Breast epithelium (tissue), 4 donors: ENCODE measurements around the gene ADGRA1. TPM values are rescaled to one million over a fixed set of nuclear protein-coding genes. Genes with fewer than 3 reads are reported as not detected.

Experiments used
- DNase-seq, 2 donors: peaks; one replicate each; pipeline ENCODE4 v3.0.0-alpha.2; 2019; ENCODE audit warnings: low spot score in 2 of 2
- H3K27ac ChIP-seq, 2 donors: fragments of 200-600 bp; sonication (generic) in 1 of 2; one replicate each; pipeline ENCODE4 v1.5.1; 2016 to 2019; ENCODE audit warnings: mild to moderate bottlenecking in 1 of 2
- H3K27me3 ChIP-seq, 2 donors: fragments of 200-600 bp; sonication (generic) in 1 of 2; one replicate each; pipeline versions ENCODE4 v1.5.1 to v1.6.0; 2017 to 2019; ENCODE audit warnings: control low read depth in 1 of 2, mild to moderate bottlenecking in 1 of 2
- H3K36me3 ChIP-seq: fragments of 200-600 bp; one replicate; pipeline ENCODE4 v1.5.1; 2019
- H3K4me1 ChIP-seq, 2 donors: fragments of 200-600 bp; sonication (generic); one replicate each; pipeline ENCODE4 v1.5.1; 2016 to 2019; ENCODE audit warnings: control low read depth in 1 of 2
- H3K4me3 ChIP-seq, 3 donors: fragments of 200-600 bp; sonication (generic); 1 replicate in 2 of 3; 2 replicates in 1 of 3; pipeline ENCODE4 v1.5.1; 2016 to 2019; ENCODE audit warnings: mild to moderate bottlenecking in 3 of 3, moderate library complexity in 2 of 3
- H3K9me3 ChIP-seq, 2 donors: fragments of 200-600 bp; sonication (generic) in 1 of 2; one replicate each; pipeline ENCODE4 v1.5.1; 2016 to 2019; ENCODE audit warnings: control low read depth in 1 of 2
- CTCF ChIP-seq, 3 donors: fragments of 450-650 bp; IDR thresholded peaks; one replicate each; pipeline ENCODE4 v1.5.1; 2016 to 2017; ENCODE audit warnings: antibody characterized with exemption in 3 of 3, mild to moderate bottlenecking in 3 of 3, moderate library complexity in 3 of 3
- POLR2A ChIP-seq: fragments of 450-650 bp; IDR thresholded peaks from one replicate; pipeline ENCODE4 v1.6.1; 2016; ENCODE audit warnings: antibody characterized with exemption, mild to moderate bottlenecking, moderate library complexity
- POLR2AphosphoS5 ChIP-seq, 3 donors: sonication (generic); formaldehyde crosslinking; IDR thresholded peaks; one replicate each; pipeline ENCODE4 v1.6.1; 2017; ENCODE audit warnings: antibody characterized with exemption in 3 of 3
- intact Hi-C: fragments of 100-400 bp; cut with DNase I; formaldehyde crosslinking; loops from one replicate; pipeline ENCODE4 v1.15.1; 2023; ENCODE audit warnings: low total_unique reads
- total RNA-seq, 3 donors: library from RNA; depleted of rRNA; stranded (reverse); fragments of >200 nt; gene quantifications; one replicate each; pipeline ENCODE4 v1.1.0, GENCODE V29; 2016

Gene ADGRA1
- total RNA-seq, 3 donors from 2014 or later = 0.33 TPM; not detected in 2

- no peaks in the 10 kb centered on the region for H3K36me3 ChIP-seq
- no peaks in the 10 kb centered on the region for H3K4me1 ChIP-seq
- H3K27ac ChIP-seq = no peak overlapping the region
- H3K27me3 ChIP-seq = peaks cover 0 to 92% of the 10 kb centered on the region in 2 donors
- no peak overlapping the region for H3K4me3 ChIP-seq
- H3K9me3 ChIP-seq = no peaks in the 10 kb centered on the region
- intact Hi-C loops = no loop called here
- DNase-seq = no peak
- TF ChIP-seq CTCF (IDR thresholded peaks at IDR 0.05) = no peak
- no peak for TF ChIP-seq POLR2AphosphoS5 (IDR thresholded peaks at IDR 0.05)
- no peak for TF ChIP-seq POLR2A
Observed at GRCh38 chr10:133088956-133089800, 1.5 kb downstream of the ADGRA1 start.

- DNase-seq = no peak
- Histone ChIP-seq H3K36me3 (no peaks in the 10 kb centered on the region), H3K27me3 (peaks cover 0 to 92% of the 10 kb centered on the region in 2 donors), H3K27ac (no peak overlapping the region), H3K9me3 (no peaks in the 10 kb centered on the region), H3K4me1 (no peaks in the 10 kb centered on the region), H3K4me3 (no peak overlapping the region)
- TF ChIP-seq POLR2AphosphoS5 (IDR thresholded peaks at IDR 0.05) (no peak), POLR2A (no peak), CTCF (IDR thresholded peaks at IDR 0.05) (no peak)
- intact Hi-C loops = no loop called here
Observed at GRCh38 chr10:133090101-133090500, 2.4 kb downstream of the ADGRA1 start.

GRCh38 chr10:133090654-133091053, 2.9 kb downstream of the ADGRA1 start:
- H3K4me1 ChIP-seq = no peaks in the 10 kb centered on the region
- no peak for DNase-seq
- H3K27ac ChIP-seq = no peak overlapping the region
- no peaks in the 10 kb centered on the region for H3K9me3 ChIP-seq
- no peak overlapping the region for H3K4me3 ChIP-seq
- H3K27me3 ChIP-seq = peaks cover 0 to 92% of the 10 kb centered on the region in 2 donors
- intact Hi-C loops = no loop called here
- TF ChIP-seq CTCF (IDR thresholded peaks at IDR 0.05) (no peak), POLR2A (no peak), POLR2AphosphoS5 (IDR thresholded peaks at IDR 0.05) (no peak)
- H3K36me3 ChIP-seq = no peaks in the 10 kb centered on the region

- H3K9me3 ChIP-seq = no peaks in the 10 kb centered on the region
- intact Hi-C loops = no loop called here
- no peak for DNase-seq
- H3K27ac ChIP-seq = no peak overlapping the region
- no peak overlapping the region for H3K4me3 ChIP-seq
- TF ChIP-seq POLR2A = no peak
- TF ChIP-seq POLR2AphosphoS5 (IDR thresholded peaks at IDR 0.05) = no peak
- no peak for TF ChIP-seq CTCF (IDR thresholded peaks at IDR 0.05)
- no peaks in the 10 kb centered on the region for H3K4me1 ChIP-seq
- H3K36me3 ChIP-seq = no peaks in the 10 kb centered on the region
- peaks cover 0 to 92% of the 10 kb centered on the region in 2 donors for H3K27me3 ChIP-seq
Observed at GRCh38 chr10:133091316-133091715, 3.6 kb downstream of the ADGRA1 start.

GRCh38 chr10:133093291-133093690, 5.6 kb downstream of the ADGRA1 start:
- no peak for DNase-seq
- intact Hi-C loops = no loop called here
- no peaks in the 10 kb centered on the region for H3K9me3 ChIP-seq
- H3K4me3 ChIP-seq = no peak overlapping the region
- TF ChIP-seq CTCF (IDR thresholded peaks at IDR 0.05) (no peak), POLR2AphosphoS5 (IDR thresholded peaks at IDR 0.05) (no peak)
- H3K27ac ChIP-seq = no peak overlapping the region
- no peaks in the 10 kb centered on the region for H3K36me3 ChIP-seq
- H3K27me3 ChIP-seq = peaks cover 0 to 92% of the 10 kb centered on the region in 2 donors
- no peaks in the 10 kb centered on the region for H3K4me1 ChIP-seq
